Hepatocyte (in vitro differentiated cells): ENCODE data around the gene SAC3D1. TPM values are rescaled to one million over a fixed set of nuclear protein-coding genes. Genes with fewer than 3 reads are reported as not detected.

Source experiments
- DNase-seq: peaks from one replicate; pipeline ENCODE4 v3.0.0-alpha.2; 2016; ENCODE audit warnings: low spot score
- H2AFZ ChIP-seq: fragments of 200-600 bp; sonication (generic); 2 replicates; pipeline ENCODE4 v1.6.0; 2016; ENCODE audit warnings: antibody characterized with exemption, mild to moderate bottlenecking
- H3K27ac ChIP-seq: fragments of 200-600 bp; sonication (generic); 2 replicates; pipeline ENCODE4 v1.5.1; 2016; ENCODE audit warnings: mild to moderate bottlenecking
- H3K27me3 ChIP-seq: fragments of 200-600 bp; sonication (generic); 2 replicates; pipeline ENCODE4 v1.6.1; 2016
- H3K36me3 ChIP-seq: fragments of 200-600 bp; sonication (generic); replicated peaks from 2 replicates; pipeline ENCODE4 v1.5.1; 2016; ENCODE audit warnings: low read depth; ENCODE audit not compliant: insufficient read depth
- H3K4me1 ChIP-seq: fragments of 200-600 bp; sonication (generic); 2 replicates; pipeline ENCODE4 v1.5.1; 2016; ENCODE audit warnings: mild to moderate bottlenecking, moderate library complexity; ENCODE audit not compliant: insufficient read depth
- H3K4me2 ChIP-seq: fragments of 200-600 bp; sonication (generic); 2 replicates; pipeline ENCODE4 v1.6.0; 2016
- H3K4me3 ChIP-seq: fragments of 200-600 bp; sonication (generic); 2 replicates; pipeline ENCODE4 v1.5.1; 2016; ENCODE audit warnings: mild to moderate bottlenecking
- H3K79me2 ChIP-seq: fragments of 200-600 bp; sonication (generic); 2 replicates; pipeline ENCODE4 v1.6.0; 2017; ENCODE audit warnings: mild to moderate bottlenecking
- H3K9me2 ChIP-seq: fragments of 200-600 bp; sonication (generic); replicated peaks from 2 replicates; pipeline ENCODE4 v1.6.0; 2017; ENCODE audit warnings: mild to moderate bottlenecking; ENCODE audit not compliant: insufficient read depth
- H3K9me3 ChIP-seq: fragments of 200-600 bp; sonication (generic); 2 replicates; pipeline ENCODE4 v1.5.1; 2016; ENCODE audit warnings: low read depth, mild to moderate bottlenecking
- H4K20me1 ChIP-seq: fragments of 200-600 bp; sonication (generic); 2 replicates; pipeline ENCODE4 v1.6.0; 2016; ENCODE audit warnings: mild to moderate bottlenecking; ENCODE audit not compliant: insufficient read depth, poor library complexity, severe bottlenecking
- EZH2 ChIP-seq: fragments of 200-600 bp; sonication (generic); IDR thresholded peaks from 2 replicates; pipeline ENCODE4 v1.6.1; 2016; ENCODE audit warnings: antibody characterized with exemption, mild to moderate bottlenecking, borderline replicate concordance
- EZH2phosphoT487 ChIP-seq: fragments of 200-600 bp; sonication (generic); IDR thresholded peaks from one replicate; pipeline ENCODE4 v1.6.1; 2018; ENCODE audit warnings: antibody characterized with exemption, mild to moderate bottlenecking, low read depth, moderate library complexity; ENCODE audit not compliant: unreplicated experiment, severe bottlenecking
- WGBS: methylation state at CpG from one replicate; pipeline ENCODE4 v1.1.6; 2016; ENCODE audit warnings: low lambda C conversion rate; ENCODE audit errors: missing lambda C conversion rate; 5-methylcytosine and 5-hydroxymethylcytosine counted together
- polyA plus RNA-seq: library from polyadenylated mRNA; unstranded; fragments of >200 nt; fragmentation: Nextera tagmentation; extraction: Ambion mirVana; gene quantifications from 2 replicates; pipeline ENCODE4 v1.2.1, GENCODE V29; 2016
- total RNA-seq: library from RNA; depleted of rRNA; stranded (reverse); fragments of >200 nt; gene quantifications from 2 replicates; pipeline ENCODE4 v1.2.3, GENCODE V29; 2014
- TF ChIP-seq, protein P1 (sequence below): fragments of 200-600 bp; sonication (generic); IDR thresholded peaks from 2 replicates; pipeline ENCODE4 v1.5.1; 2016; ENCODE audit warnings: antibody characterized with exemption, mild to moderate bottlenecking; ENCODE audit not compliant: poor library complexity

SAC3D1 gene
- total and polyA plus RNA-seq, 2 experiments from 2014 or later, result 10.8 to 23.8 TPM

- Histone ChIP-seq H4K20me1 (no peaks in the 10 kb centered on the region), H3K4me1 (peaks cover 6% of the 10 kb centered on the region), H3K4me2 (peak overlapping the region; percentile 91), H3K4me3 (peak overlapping the region; percentile 56), H3K27ac (peak overlapping the region; percentile 98), H3K27me3 (no peaks in the 10 kb centered on the region), H3K79me2 (peaks cover 20% of the 10 kb centered on the region), H3K9me2 (no peaks in the 10 kb centered on the region), H2AFZ (peak overlapping the region; percentile 91), H3K9me3 (no peaks in the 10 kb centered on the region), H3K36me3 (no peaks in the 10 kb centered on the region)
- DNase-seq, result no peak
- TF ChIP-seq EZH2phosphoT487 (no peak), EZH2 (no peak)
- TF ChIP-seq, protein P1, sequence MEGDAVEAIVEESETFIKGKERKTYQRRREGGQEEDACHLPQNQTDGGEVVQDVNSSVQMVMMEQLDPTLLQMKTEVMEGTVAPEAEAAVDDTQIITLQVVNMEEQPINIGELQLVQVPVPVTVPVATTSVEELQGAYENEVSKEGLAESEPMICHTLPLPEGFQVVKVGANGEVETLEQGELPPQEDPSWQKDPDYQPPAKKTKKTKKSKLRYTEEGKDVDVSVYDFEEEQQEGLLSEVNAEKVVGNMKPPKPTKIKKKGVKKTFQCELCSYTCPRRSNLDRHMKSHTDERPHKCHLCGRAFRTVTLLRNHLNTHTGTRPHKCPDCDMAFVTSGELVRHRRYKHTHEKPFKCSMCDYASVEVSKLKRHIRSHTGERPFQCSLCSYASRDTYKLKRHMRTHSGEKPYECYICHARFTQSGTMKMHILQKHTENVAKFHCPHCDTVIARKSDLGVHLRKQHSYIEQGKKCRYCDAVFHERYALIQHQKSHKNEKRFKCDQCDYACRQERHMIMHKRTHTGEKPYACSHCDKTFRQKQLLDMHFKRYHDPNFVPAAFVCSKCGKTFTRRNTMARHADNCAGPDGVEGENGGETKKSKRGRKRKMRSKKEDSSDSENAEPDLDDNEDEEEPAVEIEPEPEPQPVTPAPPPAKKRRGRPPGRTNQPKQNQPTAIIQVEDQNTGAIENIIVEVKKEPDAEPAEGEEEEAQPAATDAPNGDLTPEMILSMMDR, result no peak
- WGBS, result 43% methylated on average over 23 of the region's 23 CpGs
These were observed 26.2 kb upstream of the SAC3D1 start for GRCh38 chr11:65014726-65015227.

GRCh38 chr11:65016705-65017104 is 24.3 kb upstream of the SAC3D1 start:
- H3K9me2 ChIP-seq, result no peaks in the 10 kb centered on the region
- no peaks in the 10 kb centered on the region for H4K20me1 ChIP-seq
- H3K4me1 ChIP-seq, result peaks cover 6% of the 10 kb centered on the region
- H3K9me3 ChIP-seq, result no peaks in the 10 kb centered on the region
- TF ChIP-seq EZH2 (no peak), EZH2phosphoT487 (no peak)
- TF ChIP-seq, protein P1, result no peak
- H3K4me3 ChIP-seq, result no peak overlapping the region
- no peak for DNase-seq
- no peak overlapping the region for H3K27ac ChIP-seq
- no peak overlapping the region for H2AFZ ChIP-seq
- no peaks in the 10 kb centered on the region for H3K36me3 ChIP-seq
- WGBS, result 96% methylated on average over 4 of the region's 4 CpGs
- no peaks in the 10 kb centered on the region for H3K27me3 ChIP-seq
- no peak overlapping the region for H3K4me2 ChIP-seq
- peaks cover 20% of the 10 kb centered on the region for H3K79me2 ChIP-seq

- Histone ChIP-seq H2AFZ (no peak overlapping the region), H3K27me3 (no peaks in the 10 kb centered on the region), H3K79me2 (peaks cover 20% of the 10 kb centered on the region), H3K36me3 (no peaks in the 10 kb centered on the region), H3K4me3 (no peak overlapping the region), H3K4me1 (peaks cover 4% of the 10 kb centered on the region), H3K9me3 (no peaks in the 10 kb centered on the region), H4K20me1 (no peaks in the 10 kb centered on the region), H3K4me2 (no peak overlapping the region), H3K27ac (no peak overlapping the region), H3K9me2 (no peaks in the 10 kb centered on the region)
- no peak for DNase-seq
- 98% methylated on average over 6 of the region's 6 CpGs for WGBS
- TF ChIP-seq EZH2phosphoT487, result no peak
- TF ChIP-seq EZH2, result no peak
- TF ChIP-seq, protein P1, result no peak
These were observed 23.1 kb upstream of the SAC3D1 start for GRCh38 chr11:65017937-65018336.
